Activated T-cell treated with anti-CD3 and anti-CD28 coated beads, Interleukin-2, amount 50 U/mL, for 4 hours (primary cell): ENCODE data around the gene PRKACG. TPM values are rescaled to one million over a fixed set of nuclear protein-coding genes. Genes with fewer than 3 reads are reported as not detected.
A peak's percentile ranks its signal among the peaks of the same experiment; 100 is the strongest.

ENCODE experiments used
- ATAC-seq, 2 donors: fragments of 200-7000 bp; cut with Tn5 transposase; one replicate each; pipeline ENCODE4 v1.10.0; 2021
- DNase-seq: peaks from one replicate; pipeline ENCODE4 v3.0.0-alpha.2; 2020
- H3K27me3 Mint-ChIP-seq: one replicate; pipeline ENCODE4 v1.8.0; 2021; ENCODE audit warnings: low read depth, mixed read lengths
- H3K36me3 Mint-ChIP-seq: one replicate; pipeline ENCODE4 v1.8.0; 2022; ENCODE audit warnings: mixed read lengths; ENCODE audit not compliant: insufficient read depth
- H3K4me1 Mint-ChIP-seq: one replicate; pipeline ENCODE4 v1.8.0; 2021; ENCODE audit warnings: low read depth, mixed read lengths
- H3K4me3 Mint-ChIP-seq: one replicate; pipeline ENCODE4 v1.8.0; 2021; ENCODE audit warnings: mild to moderate bottlenecking, moderate library complexity, mixed read lengths
- H3K9me3 Mint-ChIP-seq: one replicate; pipeline ENCODE4 v1.8.0; 2021; ENCODE audit warnings: mixed read lengths
- total RNA-seq, 3 donors: library from RNA; stranded (reverse); gene quantifications; one replicate each; pipeline ENCODE4 v1.2.1, GENCODE V29; 2021

The PRKACG gene
- total RNA-seq, 3 donors from 2014 or later, result not detected

GRCh38 chr9:68983008-68983411 is 30.9 kb downstream of the PRKACG start:
- ATAC-seq (no peak), DNase-seq (no peak)
- no peaks in the 10 kb centered on the region for H3K36me3 Mint-ChIP-seq
- H3K9me3 Mint-ChIP-seq, result no peaks in the 10 kb centered on the region
- no peaks in the 10 kb centered on the region for H3K27me3 Mint-ChIP-seq
- no peak overlapping the region for H3K4me3 Mint-ChIP-seq
- peaks cover 11% of the 10 kb centered on the region for H3K4me1 Mint-ChIP-seq

GRCh38 chr9:68981789-68982188 is 32.1 kb downstream of the PRKACG start:
- Mint-ChIP-seq H3K27me3 (no peaks in the 10 kb centered on the region), H3K4me1 (peaks cover 11% of the 10 kb centered on the region), H3K9me3 (no peaks in the 10 kb centered on the region), H3K4me3 (no peak overlapping the region), H3K36me3 (no peaks in the 10 kb centered on the region)
- no peak for DNase-seq
- no peak for ATAC-seq

- Mint-ChIP-seq H3K27me3 (no peaks in the 10 kb centered on the region), H3K4me1 (peaks cover 17% of the 10 kb centered on the region), H3K36me3 (no peaks in the 10 kb centered on the region), H3K4me3 (no peak overlapping the region), H3K9me3 (no peaks in the 10 kb centered on the region)
- no peak for DNase-seq
- ATAC-seq, result no peak
These were observed 33.5 kb downstream of the PRKACG start for GRCh38 chr9:68980341-68980914.

- Mint-ChIP-seq H3K9me3 (no peaks in the 10 kb centered on the region), H3K4me3 (peak overlapping the region; percentile 29), H3K36me3 (no peaks in the 10 kb centered on the region), H3K4me1 (peaks cover 19% of the 10 kb centered on the region), H3K27me3 (no peaks in the 10 kb centered on the region)
- ATAC-seq, result peak; percentile 82 to 84
- DNase-seq, result no peak
These were observed 34.2 kb downstream of the PRKACG start for GRCh38 chr9:68979538-68980314.

GRCh38 chr9:68978501-68978900 is 35.4 kb downstream of the PRKACG start:
- no peak for ATAC-seq
- DNase-seq, result no peak
- Mint-ChIP-seq H3K4me1 (peaks cover 24% of the 10 kb centered on the region), H3K36me3 (no peaks in the 10 kb centered on the region), H3K27me3 (no peaks in the 10 kb centered on the region), H3K4me3 (no peak overlapping the region), H3K9me3 (no peaks in the 10 kb centered on the region)

GRCh38 chr9:68978066-68978465 is 35.8 kb downstream of the PRKACG start:
- Mint-ChIP-seq H3K4me1 (peaks cover 24% of the 10 kb centered on the region), H3K9me3 (no peaks in the 10 kb centered on the region), H3K4me3 (no peak overlapping the region), H3K36me3 (no peaks in the 10 kb centered on the region), H3K27me3 (no peaks in the 10 kb centered on the region)
- DNase-seq, result no peak
- ATAC-seq, result no peak

- Mint-ChIP-seq H3K4me1 (peaks cover 21% of the 10 kb centered on the region), H3K27me3 (no peaks in the 10 kb centered on the region), H3K36me3 (no peaks in the 10 kb centered on the region), H3K9me3 (no peaks in the 10 kb centered on the region), H3K4me3 (no peak overlapping the region)
- ATAC-seq, result no peak
- DNase-seq, result no peak
These were observed 38.4 kb downstream of the PRKACG start for GRCh38 chr9:68975365-68976043.

GRCh38 chr9:68974901-68975300 is 39.0 kb downstream of the PRKACG start:
- Mint-ChIP-seq H3K36me3 (no peaks in the 10 kb centered on the region), H3K4me1 (peaks cover 21% of the 10 kb centered on the region), H3K9me3 (no peaks in the 10 kb centered on the region), H3K27me3 (no peaks in the 10 kb centered on the region), H3K4me3 (no peak overlapping the region)
- DNase-seq (no peak), ATAC-seq (no peak)

- ATAC-seq, result peak; percentile 92 to 93
- H3K9me3 Mint-ChIP-seq, result no peaks in the 10 kb centered on the region
- peaks cover 16% of the 10 kb centered on the region for H3K4me1 Mint-ChIP-seq
- no peak overlapping the region for H3K4me3 Mint-ChIP-seq
- H3K36me3 Mint-ChIP-seq, result no peaks in the 10 kb centered on the region
- no peak for DNase-seq
- no peaks in the 10 kb centered on the region for H3K27me3 Mint-ChIP-seq
These were observed 39.5 kb downstream of the PRKACG start for GRCh38 chr9:68974431-68974830.

- DNase-seq, result no peak
- ATAC-seq, result no peak
- Mint-ChIP-seq H3K4me1 (peaks cover 13% of the 10 kb centered on the region), H3K4me3 (no peak overlapping the region), H3K27me3 (no peaks in the 10 kb centered on the region), H3K36me3 (no peaks in the 10 kb centered on the region), H3K9me3 (no peaks in the 10 kb centered on the region)
These were observed 40.3 kb downstream of the PRKACG start for GRCh38 chr9:68973619-68974018.

- Mint-ChIP-seq H3K36me3 (no peaks in the 10 kb centered on the region), H3K4me3 (no peak overlapping the region), H3K27me3 (no peaks in the 10 kb centered on the region), H3K4me1 (peaks cover 7% of the 10 kb centered on the region), H3K9me3 (no peaks in the 10 kb centered on the region)
- no peak for ATAC-seq
- no peak for DNase-seq
These were observed 43.8 kb downstream of the PRKACG start for GRCh38 chr9:68970151-68970550.

GRCh38 chr9:68969538-68969937 is 44.4 kb downstream of the PRKACG start:
- Mint-ChIP-seq H3K9me3 (no peaks in the 10 kb centered on the region), H3K27me3 (no peaks in the 10 kb centered on the region), H3K36me3 (no peaks in the 10 kb centered on the region), H3K4me3 (no peak overlapping the region), H3K4me1 (peaks cover 4% of the 10 kb centered on the region)
- ATAC-seq (no peak), DNase-seq (no peak)

GRCh38 chr9:68967800-68968199 is 46.1 kb downstream of the PRKACG start:
- Mint-ChIP-seq H3K27me3 (no peaks in the 10 kb centered on the region), H3K9me3 (no peaks in the 10 kb centered on the region), H3K4me3 (no peak overlapping the region), H3K36me3 (no peaks in the 10 kb centered on the region), H3K4me1 (no peaks in the 10 kb centered on the region)
- DNase-seq (no peak), ATAC-seq (no peak)

- Mint-ChIP-seq H3K9me3 (no peaks in the 10 kb centered on the region), H3K4me1 (no peaks in the 10 kb centered on the region), H3K4me3 (no peak overlapping the region), H3K36me3 (no peaks in the 10 kb centered on the region), H3K27me3 (no peaks in the 10 kb centered on the region)
- ATAC-seq (no peak), DNase-seq (no peak)
These were observed 47.4 kb downstream of the PRKACG start for GRCh38 chr9:68966496-68966944.

GRCh38 chr9:68964765-68965164 is 49.1 kb downstream of the PRKACG start:
- DNase-seq, result no peak
- Mint-ChIP-seq H3K36me3 (no peaks in the 10 kb centered on the region), H3K4me1 (no peaks in the 10 kb centered on the region), H3K27me3 (peaks cover 6% of the 10 kb centered on the region), H3K9me3 (no peaks in the 10 kb centered on the region), H3K4me3 (no peak overlapping the region)
- ATAC-seq, result no peak
